Hematopoietic multipotent progenitor cell treated with erythropoietin and hydrocortisone succinate and interleukin-3 and kit ligand, for 8 days (in vitro differentiated cells): ENCODE results near the gene TRIM72.
A peak's percentile ranks its signal among the peaks of the same experiment; 100 is the strongest.
"Not testable (repeated sequence)": the region's sequence is repeated elsewhere in the genome, so short reads cannot be mapped to it uniquely, and the experiment has no call there.

ENCODE experiments used
- DNase-seq: peaks from one replicate; pipeline ENCODE4 v3.0.0-alpha.2; 2015

Gene TRIM72

DNA sequence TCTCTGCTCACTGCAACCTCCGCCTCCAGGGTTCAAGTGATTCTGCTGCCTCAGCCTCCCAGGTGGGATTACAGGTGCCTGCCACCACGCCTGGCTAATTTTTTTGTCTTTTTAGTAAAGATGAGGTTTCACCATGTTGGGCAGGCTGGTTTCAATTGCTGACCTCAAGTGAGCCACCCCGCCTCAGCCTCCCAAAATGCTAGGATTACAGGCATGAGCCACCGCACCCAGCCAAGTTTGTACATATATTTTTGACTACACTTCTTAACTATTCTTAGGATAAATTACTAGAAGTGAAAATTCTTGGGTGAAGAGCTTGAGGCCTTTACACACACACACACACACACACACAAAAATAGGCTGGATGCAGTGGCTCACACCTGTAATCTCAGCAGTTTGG is 44.4 kb downstream of the TRIM72 start:
- DNase-seq: no peak

GRCh38 chr16:31260136-31260931 is 46.4 kb downstream of the TRIM72 start:
- DNase-seq: no peak

GRCh38 chr16:31262084-31262483 is 48.2 kb downstream of the TRIM72 start:
- no peak for DNase-seq

- DNase-seq: no peak
Observed at GRCh38 chr16:31265329-31266245, 51.7 kb downstream of the TRIM72 start.

DNA sequence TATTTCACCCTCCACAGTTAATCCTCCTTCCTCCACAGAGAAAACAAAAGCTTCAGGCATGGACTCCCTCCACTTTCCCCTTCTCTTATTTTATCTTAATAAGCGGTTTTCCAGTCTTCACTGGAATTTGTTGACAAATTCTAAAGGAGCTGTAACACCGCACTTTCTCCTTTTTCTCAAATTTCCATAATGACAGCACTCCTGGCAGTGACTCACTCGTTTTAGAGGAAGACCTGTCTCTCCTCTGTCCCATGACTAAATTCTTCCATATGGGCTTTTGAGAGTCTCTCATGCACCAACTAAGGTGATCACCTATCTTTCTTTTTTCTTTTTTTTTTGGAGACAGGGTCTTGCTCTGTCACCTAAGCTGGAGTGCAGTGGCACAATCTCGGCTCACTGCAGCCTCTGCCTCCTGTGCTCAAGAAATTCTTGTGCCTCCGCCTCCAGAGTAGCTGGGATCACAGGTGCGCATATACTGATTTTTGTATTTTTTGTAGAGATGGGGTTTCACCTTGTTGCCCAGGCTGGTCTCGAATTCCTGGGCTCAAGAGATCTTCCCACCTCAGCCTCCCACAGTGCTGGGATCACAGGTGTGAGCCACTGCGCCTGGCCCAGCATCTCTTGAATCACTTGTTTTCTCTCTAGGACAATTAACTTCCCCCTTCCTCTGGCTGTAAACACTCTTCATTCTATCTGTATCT is 53.6 kb downstream of the TRIM72 start:
- no peak for DNase-seq

DNA sequence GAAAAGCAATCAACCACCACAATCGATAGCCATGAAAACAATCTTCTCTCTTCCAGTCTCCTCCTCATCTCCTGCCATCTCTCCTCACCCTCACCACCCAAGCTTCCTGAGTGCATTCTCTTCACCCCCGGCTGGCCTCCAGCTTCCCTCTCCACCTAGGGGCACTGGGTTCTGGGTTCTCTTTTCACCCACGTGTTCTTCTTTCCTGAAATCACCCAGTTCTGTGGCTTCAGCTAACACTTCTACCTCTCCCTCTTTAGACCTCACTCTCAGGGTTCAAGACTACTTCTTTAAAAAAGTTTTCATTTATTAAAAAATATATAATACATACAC is 54.1 kb downstream of the TRIM72 start:
- no peak for DNase-seq

- no peak for DNase-seq
Observed at GRCh38 chr16:31268891-31269290, 55.0 kb downstream of the TRIM72 start.

- DNase-seq: no peak
Observed at GRCh38 chr16:31269541-31269940, 55.6 kb downstream of the TRIM72 start.

DNA sequence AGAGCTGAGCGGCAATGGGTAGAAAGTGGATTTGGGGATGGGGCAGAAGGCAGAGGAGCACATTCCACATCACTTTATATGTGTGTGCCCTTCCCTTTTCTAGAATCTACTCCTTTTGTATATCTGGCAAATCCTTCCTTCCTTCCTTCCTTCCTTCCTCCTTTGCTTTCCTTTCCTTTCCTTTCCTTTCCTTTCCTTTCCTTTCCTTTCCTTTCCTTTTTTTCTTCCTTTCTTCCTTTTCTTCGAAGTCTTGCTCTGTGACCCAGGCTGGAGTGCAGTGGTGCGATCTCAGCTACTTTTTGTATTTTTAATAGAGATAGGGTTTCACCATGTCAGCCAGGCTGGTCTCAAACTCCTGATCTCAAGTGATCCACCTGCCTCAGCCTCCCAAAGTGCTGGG is 56.1 kb downstream of the TRIM72 start:
- not testable (repeated sequence) for DNase-seq

GRCh38 chr16:31270795-31271194 is 56.9 kb downstream of the TRIM72 start:
- DNase-seq: no peak

DNA sequence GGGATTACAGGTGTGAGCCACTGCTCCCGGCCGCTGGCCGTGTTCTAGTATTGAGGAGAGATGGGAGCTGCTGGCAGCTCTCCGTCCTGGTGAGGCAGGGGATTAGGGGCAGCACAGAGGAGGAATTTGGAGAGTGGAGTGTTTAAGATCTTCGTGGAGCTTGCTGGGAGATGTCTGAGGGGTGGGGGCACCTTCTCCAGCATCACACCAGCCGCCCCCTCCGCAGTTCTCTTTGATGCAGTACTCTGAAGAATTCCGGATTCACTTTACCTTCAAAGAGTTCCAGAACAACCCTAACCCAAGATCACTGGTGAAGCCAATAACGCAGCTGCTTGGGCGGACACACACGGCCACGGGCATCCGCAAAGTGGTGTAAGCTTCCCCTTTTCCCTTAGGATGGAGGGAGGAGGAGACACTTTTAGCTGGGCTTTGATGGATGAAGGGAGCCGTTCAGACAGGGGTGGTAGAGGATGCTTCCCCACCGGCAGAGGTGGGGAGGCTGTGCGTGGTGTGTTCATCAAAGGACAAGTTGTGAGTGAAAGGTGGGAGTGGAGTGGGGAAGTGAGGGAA is 57.8 kb downstream of the TRIM72 start:
- no peak for DNase-seq

GRCh38 chr16:31273187-31273586 is 59.3 kb downstream of the TRIM72 start:
- no peak for DNase-seq

GRCh38 chr16:31273676-31274075 is 59.8 kb downstream of the TRIM72 start:
- DNase-seq: peak; percentile 55

DNA sequence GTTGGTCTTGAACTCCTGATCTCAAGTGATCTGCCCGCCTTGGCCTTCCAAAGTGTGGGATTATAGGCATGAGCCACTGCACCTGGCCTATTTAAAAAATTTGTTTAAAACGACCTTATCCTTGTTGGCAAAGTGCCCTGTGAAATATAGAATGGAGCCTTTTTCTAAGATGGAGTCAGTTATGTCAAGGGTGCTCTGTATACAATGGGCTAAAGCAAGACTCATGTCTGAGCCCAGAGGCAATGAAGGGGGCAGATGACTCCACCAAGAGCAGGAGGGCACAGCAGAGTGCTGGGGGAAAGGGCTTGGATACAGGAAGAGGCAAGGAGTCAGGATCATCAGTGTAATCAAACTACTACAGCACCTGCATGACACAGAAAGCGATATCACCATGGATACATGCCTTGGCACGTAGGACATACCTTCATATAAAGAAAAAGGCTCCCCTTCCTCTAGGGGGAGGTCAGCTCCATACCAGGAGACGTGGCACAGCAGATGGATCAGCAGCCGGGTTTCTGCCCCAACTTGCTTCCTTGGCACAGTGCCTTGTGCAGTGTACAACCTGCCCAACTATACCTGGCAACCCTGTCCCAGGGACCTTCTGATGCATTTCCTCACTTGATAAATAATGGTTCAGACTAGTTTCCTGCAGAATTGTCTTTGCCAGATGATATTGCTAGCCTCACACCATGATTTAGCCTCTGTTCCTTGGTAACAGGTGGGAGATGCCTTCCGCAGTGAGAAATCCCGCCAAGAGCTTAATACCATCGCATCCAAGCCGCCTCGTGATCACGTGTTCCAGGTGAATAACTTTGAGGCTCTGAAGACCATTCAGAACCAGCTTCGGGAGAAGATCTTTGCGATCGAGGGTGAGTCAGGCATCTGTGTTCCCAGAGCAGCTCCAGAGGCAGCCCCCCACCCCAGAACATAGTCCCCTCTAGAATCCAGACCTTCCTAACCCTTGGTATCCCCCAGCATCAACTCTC is 61.2 kb downstream of the TRIM72 start:
- DNase-seq: no peak

- no peak for DNase-seq
Observed at GRCh38 chr16:31276600-31276999, 62.7 kb downstream of the TRIM72 start.

GRCh38 chr16:31277659-31278260 is 63.8 kb downstream of the TRIM72 start:
- no peak for DNase-seq

GRCh38 chr16:31278853-31279252 is 64.9 kb downstream of the TRIM72 start:
- not testable (repeated sequence) for DNase-seq
